GM23338 (cell line): ENCODE measurements around the gene ATF3. TPM values are rescaled to one million over a fixed set of nuclear protein-coding genes. Genes with fewer than 3 reads are reported as not detected.

Source experiments
- ATAC-seq: fragments of 200-7000 bp; cut with Tn5 transposase; 3 replicates; pipeline ENCODE4 v1.9.1; 2020
- DNase-seq: peaks from one replicate; pipeline ENCODE4 v3.0.0-alpha.2; 2015; ENCODE audit warnings: low spot score
- H2AFZ ChIP-seq: fragments of 200-600 bp; sonication (generic); 2 replicates; pipeline ENCODE4 v1.8.0; 2016; ENCODE audit warnings: antibody characterized with exemption, mild to moderate bottlenecking, moderate library complexity
- H3F3A ChIP-seq: fragments of 200-600 bp; sonication (generic); replicated peaks from 2 replicates; pipeline ENCODE4 v1.8.0; 2017; ENCODE audit warnings: antibody characterized with exemption, mixed run types, low read depth
- H3K27ac ChIP-seq: fragments of 200-600 bp; sonication (generic); 2 replicates; pipeline ENCODE4 v1.6.1; 2016; ENCODE audit warnings: low read depth
- H3K27me3 ChIP-seq: fragments of 200-600 bp; sonication (generic); 2 replicates; pipeline ENCODE4 v1.8.0; 2016; ENCODE audit warnings: mild to moderate bottlenecking, mixed run types, moderate library complexity; ENCODE audit not compliant: insufficient read depth
- H3K36me3 ChIP-seq: fragments of 200-600 bp; sonication (generic); 2 replicates; pipeline ENCODE4 v1.8.0; 2016; ENCODE audit warnings: mild to moderate bottlenecking; ENCODE audit not compliant: insufficient read depth
- H3K4me1 ChIP-seq: fragments of 200-600 bp; sonication (generic); 2 replicates; pipeline ENCODE4 v1.8.0; 2016; ENCODE audit warnings: mild to moderate bottlenecking, moderate library complexity; ENCODE audit not compliant: insufficient read depth
- H3K4me2 ChIP-seq: fragments of 200-600 bp; sonication (generic); 2 replicates; pipeline ENCODE4 v1.7.1; 2017; ENCODE audit warnings: mixed run types
- H3K4me3 ChIP-seq: fragments of 200-600 bp; sonication (generic); 2 replicates; pipeline ENCODE4 v1.6.1; 2016; ENCODE audit warnings: mixed run types
- H3K79me2 ChIP-seq: fragments of 200-600 bp; sonication (generic); replicated peaks from 2 replicates; pipeline ENCODE4 v1.8.0; 2017; ENCODE audit warnings: mild to moderate bottlenecking; ENCODE audit not compliant: insufficient read depth
- H3K9me2 ChIP-seq: fragments of 200-600 bp; sonication (generic); 2 replicates; pipeline ENCODE4 v1.8.0; 2017; ENCODE audit not compliant: insufficient read depth
- H4K20me1 ChIP-seq: fragments of 200-600 bp; sonication (generic); replicated peaks from 2 replicates; pipeline ENCODE4 v1.8.0; 2017; ENCODE audit warnings: mild to moderate bottlenecking; ENCODE audit not compliant: insufficient read depth
- H3K27ac Mint-ChIP-seq: 2 replicates; pipeline ENCODE4 v1.8.0; 2020; ENCODE audit warnings: inconsistent platforms, mild to moderate bottlenecking, moderate library complexity, mixed read lengths
- H3K27me3 Mint-ChIP-seq: 3 replicates; pipeline ENCODE4 v1.8.0; 2022; ENCODE audit warnings: low read depth, mild to moderate bottlenecking, moderate library complexity, mixed read lengths, inconsistent platforms; ENCODE audit not compliant: insufficient read depth, poor library complexity
- H3K36me3 Mint-ChIP-seq: 3 replicates; pipeline ENCODE4 v1.8.0; 2021; ENCODE audit warnings: low read depth, mild to moderate bottlenecking, inconsistent platforms, moderate library complexity, mixed read lengths
- H3K4me1 Mint-ChIP-seq: 3 replicates; pipeline ENCODE4 v1.8.0; 2020; ENCODE audit warnings: mild to moderate bottlenecking, inconsistent platforms, mixed read lengths
- H3K4me3 Mint-ChIP-seq: 3 replicates; pipeline ENCODE4 v1.8.0; 2021; ENCODE audit warnings: moderate library complexity, mild to moderate bottlenecking, inconsistent platforms, mixed read lengths
- H3K9me3 Mint-ChIP-seq: 3 replicates; pipeline ENCODE4 v1.8.0; 2020; ENCODE audit warnings: moderate library complexity, mild to moderate bottlenecking, inconsistent platforms, mixed read lengths
- CREB1 ChIP-seq: fragments of 250-450 bp; sonication (Bioruptor Pico); IDR thresholded peaks from 2 replicates; pipeline ENCODE4 v1.5.0; 2020; ENCODE audit warnings: low read depth, mild to moderate bottlenecking, moderate library complexity
- ETS1 ChIP-seq: IDR thresholded peaks from 2 replicates; pipeline ENCODE4 v1.6.1; 2016; ENCODE audit warnings: antibody characterized with exemption
- EZH2 ChIP-seq: fragments of 200-600 bp; sonication (generic); IDR thresholded peaks from one replicate; pipeline ENCODE4 v1.8.0; 2017; ENCODE audit warnings: antibody characterized with exemption, mild to moderate bottlenecking, low read depth; ENCODE audit not compliant: unreplicated experiment
- EZH2phosphoT487 ChIP-seq: fragments of 200-600 bp; sonication (generic); IDR thresholded peaks from one replicate; pipeline ENCODE4 v1.8.1; 2018; ENCODE audit warnings: antibody characterized with exemption; ENCODE audit not compliant: unreplicated experiment
- JUNB ChIP-seq: IDR thresholded peaks from one replicate; pipeline ENCODE4 v1.6.1; 2016; ENCODE audit warnings: antibody characterized with exemption; ENCODE audit not compliant: unreplicated experiment
- NANOG ChIP-seq: IDR thresholded peaks from 2 replicates; pipeline ENCODE4 v1.6.1; 2016; ENCODE audit warnings: antibody characterized with exemption, borderline replicate concordance
- POLR2AphosphoS5 ChIP-seq: IDR thresholded peaks from 2 replicates; pipeline ENCODE4 v1.6.1; 2016; ENCODE audit warnings: antibody characterized with exemption, low read depth
- REST ChIP-seq: IDR thresholded peaks from one replicate; pipeline ENCODE4 v1.6.1; 2018; ENCODE audit warnings: antibody characterized with exemption; ENCODE audit not compliant: unreplicated experiment
- STAT1 ChIP-seq: IDR thresholded peaks from one replicate; pipeline ENCODE4 v1.6.1; 2016; ENCODE audit warnings: antibody characterized with exemption; ENCODE audit not compliant: unreplicated experiment
- ZNF114 ChIP-seq: fragments of 250-450 bp; sonication (Bioruptor Pico); IDR thresholded peaks from 2 replicates; pipeline ENCODE4 v1.5.0; 2020; ENCODE audit warnings: mild to moderate bottlenecking, moderate library complexity
- ZNF331 ChIP-seq: fragments of 250-450 bp; sonication (Bioruptor Pico); IDR thresholded peaks from 2 replicates; pipeline ENCODE4 v1.5.0; 2020; ENCODE audit warnings: low read depth, mild to moderate bottlenecking, moderate library complexity
- polyA plus RNA-seq: library from polyadenylated mRNA; unstranded; fragments of >200 nt; fragmentation: Nextera tagmentation; extraction: Ambion mirVana; gene quantifications from 2 replicates; pipeline ENCODE4 v1.2.1, GENCODE V29; 2016
- total RNA-seq: library from RNA; depleted of rRNA; stranded (reverse); fragments of >200 nt; shearing (Covaris generic); gene quantifications from 2 replicates; pipeline ENCODE4 v1.2.3, GENCODE V29; 2014
- TF ChIP-seq, protein P1 (sequence below): fragments of 250-450 bp; sonication (Bioruptor Pico); IDR thresholded peaks from 2 replicates; pipeline ENCODE4 v1.5.0; 2020; ENCODE audit warnings: mild to moderate bottlenecking, moderate library complexity
- TF ChIP-seq, protein P2 (sequence below), 2 experiments: fragments of 200-600 bp in 1 of 2; sonication (generic) in 1 of 2; conservative IDR thresholded peaks; 2 replicates each; pipeline versions ENCODE4 v1.5.1 to v1.6.1; 2016 to 2017; ENCODE audit warnings: antibody characterized with exemption in 2 of 2, low read depth in 2 of 2, mild to moderate bottlenecking in 2 of 2, moderate library complexity in 1 of 2

Gene ATF3
- total and polyA plus RNA-seq, 2 experiments from 2014 or later: 12.6 to 17.2 TPM

DNA sequence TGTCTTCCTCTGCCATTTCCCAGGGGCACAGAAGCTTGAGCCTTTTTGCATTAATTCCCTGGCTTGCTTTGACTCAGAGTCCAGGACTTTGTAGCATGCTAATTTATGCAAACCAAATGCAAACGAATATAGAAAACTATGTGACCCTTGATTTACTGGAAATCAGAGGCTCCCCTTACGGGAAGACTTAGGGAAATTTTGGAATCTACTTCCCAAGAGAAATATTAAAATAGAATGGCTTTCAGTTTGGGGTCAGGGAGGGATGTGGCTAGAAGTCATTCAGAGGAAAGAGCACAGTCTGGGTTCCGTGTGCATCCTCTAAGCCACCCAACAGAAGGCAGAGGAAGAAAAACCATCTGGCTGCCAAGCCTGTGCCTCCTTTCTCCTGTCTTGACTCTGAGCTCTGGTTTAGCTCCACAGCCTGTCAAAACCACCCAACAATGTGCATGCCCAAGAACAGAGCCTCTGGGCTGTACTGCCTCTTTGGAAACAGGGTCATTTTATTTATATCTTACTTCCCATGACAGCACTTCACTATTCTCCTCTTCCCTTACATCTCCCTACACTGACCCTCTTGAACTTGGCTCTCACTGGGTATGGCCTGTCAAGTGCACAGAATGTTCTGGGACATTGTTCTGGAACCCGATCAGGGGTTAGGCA, 30.1 kb downstream of the ATF3 start:
- Mint-ChIP-seq H3K4me1 (peaks cover 13% of the 10 kb centered on the region), H3K27ac (no peak overlapping the region), H3K36me3 (peaks cover 6% of the 10 kb centered on the region; the same call in 2 of the 3 replicates), H3K4me3 (no peak overlapping the region), H3K27me3 (peaks cover 11% of the 10 kb centered on the region), H3K9me3 (peaks cover 9% of the 10 kb centered on the region; the same call in 2 of the 3 replicates)
- ATAC-seq (no peak), DNase-seq (no peak)
- 0 out of 2 replicates have a peak overlapping the region, but pooled peaks have one; percentile 17 for H3K4me2 ChIP-seq
- H3K27ac ChIP-seq: no peak overlapping the region
- H3K36me3 ChIP-seq: no peaks in the 10 kb centered on the region
- no peaks in the 10 kb centered on the region for H3K27me3 ChIP-seq
- H3K4me1 ChIP-seq: peaks cover 8% of the 10 kb centered on the region; the same call in 1 of the 2 replicates
- no peaks in the 10 kb centered on the region for H4K20me1 ChIP-seq
- TF ChIP-seq REST (no peak), JUNB (no peak), EZH2 (no peak), CREB1 (no peak), ZNF114 (CRISPR knock-in tag) (no peak), ETS1 (no peak), EZH2phosphoT487 (no peak), STAT1 (no peak), NANOG (no peak), ZNF331 (CRISPR knock-in tag) (no peak), POLR2AphosphoS5 (no peak)
- TF ChIP-seq, protein P1, sequence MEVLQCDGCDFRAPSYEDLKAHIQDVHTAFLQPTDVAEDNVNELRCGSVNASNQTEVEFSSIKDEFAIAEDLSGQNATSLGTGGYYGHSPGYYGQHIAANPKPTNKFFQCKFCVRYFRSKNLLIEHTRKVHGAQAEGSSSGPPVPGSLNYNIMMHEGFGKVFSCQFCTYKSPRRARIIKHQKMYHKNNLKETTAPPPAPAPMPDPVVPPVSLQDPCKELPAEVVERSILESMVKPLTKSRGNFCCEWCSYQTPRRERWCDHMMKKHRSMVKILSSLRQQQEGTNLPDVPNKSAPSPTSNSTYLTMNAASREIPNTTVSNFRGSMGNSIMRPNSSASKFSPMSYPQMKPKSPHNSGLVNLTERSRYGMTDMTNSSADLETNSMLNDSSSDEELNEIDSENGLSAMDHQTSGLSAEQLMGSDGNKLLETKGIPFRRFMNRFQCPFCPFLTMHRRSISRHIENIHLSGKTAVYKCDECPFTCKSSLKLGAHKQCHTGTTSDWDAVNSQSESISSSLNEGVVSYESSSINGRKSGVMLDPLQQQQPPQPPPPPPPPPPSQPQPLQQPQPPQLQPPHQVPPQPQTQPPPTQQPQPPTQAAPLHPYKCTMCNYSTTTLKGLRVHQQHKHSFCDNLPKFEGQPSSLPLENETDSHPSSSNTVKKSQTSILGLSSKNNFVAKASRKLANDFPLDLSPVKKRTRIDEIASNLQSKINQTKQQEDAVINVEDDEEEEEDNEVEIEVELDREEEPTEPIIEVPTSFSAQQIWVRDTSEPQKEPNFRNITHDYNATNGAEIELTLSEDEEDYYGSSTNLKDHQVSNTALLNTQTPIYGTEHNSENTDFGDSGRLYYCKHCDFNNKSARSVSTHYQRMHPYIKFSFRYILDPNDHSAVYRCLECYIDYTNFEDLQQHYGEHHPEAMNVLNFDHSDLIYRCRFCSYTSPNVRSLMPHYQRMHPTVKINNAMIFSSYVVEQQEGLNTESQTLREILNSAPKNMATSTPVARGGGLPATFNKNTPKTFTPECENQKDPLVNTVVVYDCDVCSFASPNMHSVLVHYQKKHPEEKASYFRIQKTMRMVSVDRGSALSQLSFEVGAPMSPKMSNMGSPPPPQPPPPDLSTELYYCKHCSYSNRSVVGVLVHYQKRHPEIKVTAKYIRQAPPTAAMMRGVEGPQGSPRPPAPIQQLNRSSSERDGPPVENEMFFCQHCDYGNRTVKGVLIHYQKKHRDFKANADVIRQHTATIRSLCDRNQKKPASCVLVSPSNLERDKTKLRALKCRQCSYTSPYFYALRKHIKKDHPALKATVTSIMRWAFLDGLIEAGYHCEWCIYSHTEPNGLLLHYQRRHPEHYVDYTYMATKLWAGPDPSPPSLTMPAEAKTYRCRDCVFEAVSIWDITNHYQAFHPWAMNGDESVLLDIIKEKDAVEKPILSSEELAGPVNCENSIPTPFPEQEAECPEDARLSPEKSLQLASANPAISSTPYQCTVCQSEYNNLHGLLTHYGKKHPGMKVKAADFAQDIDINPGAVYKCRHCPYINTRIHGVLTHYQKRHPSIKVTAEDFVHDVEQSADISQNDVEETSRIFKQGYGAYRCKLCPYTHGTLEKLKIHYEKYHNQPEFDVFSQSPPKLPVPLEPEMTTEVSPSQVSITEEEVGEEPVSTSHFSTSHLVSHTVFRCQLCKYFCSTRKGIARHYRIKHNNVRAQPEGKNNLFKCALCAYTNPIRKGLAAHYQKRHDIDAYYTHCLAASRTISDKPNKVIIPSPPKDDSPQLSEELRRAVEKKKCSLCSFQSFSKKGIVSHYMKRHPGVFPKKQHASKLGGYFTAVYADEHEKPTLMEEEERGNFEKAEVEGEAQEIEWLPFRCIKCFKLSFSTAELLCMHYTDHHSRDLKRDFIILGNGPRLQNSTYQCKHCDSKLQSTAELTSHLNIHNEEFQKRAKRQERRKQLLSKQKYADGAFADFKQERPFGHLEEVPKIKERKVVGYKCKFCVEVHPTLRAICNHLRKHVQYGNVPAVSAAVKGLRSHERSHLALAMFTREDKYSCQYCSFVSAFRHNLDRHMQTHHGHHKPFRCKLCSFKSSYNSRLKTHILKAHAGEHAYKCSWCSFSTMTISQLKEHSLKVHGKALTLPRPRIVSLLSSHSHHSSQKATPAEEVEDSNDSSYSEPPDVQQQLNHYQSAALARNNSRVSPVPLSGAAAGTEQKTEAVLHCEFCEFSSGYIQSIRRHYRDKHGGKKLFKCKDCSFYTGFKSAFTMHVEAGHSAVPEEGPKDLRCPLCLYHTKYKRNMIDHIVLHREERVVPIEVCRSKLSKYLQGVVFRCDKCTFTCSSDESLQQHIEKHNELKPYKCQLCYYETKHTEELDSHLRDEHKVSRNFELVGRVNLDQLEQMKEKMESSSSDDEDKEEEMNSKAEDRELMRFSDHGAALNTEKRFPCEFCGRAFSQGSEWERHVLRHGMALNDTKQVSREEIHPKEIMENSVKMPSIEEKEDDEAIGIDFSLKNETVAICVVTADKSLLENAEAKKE: no peak
- TF ChIP-seq, protein P2, sequence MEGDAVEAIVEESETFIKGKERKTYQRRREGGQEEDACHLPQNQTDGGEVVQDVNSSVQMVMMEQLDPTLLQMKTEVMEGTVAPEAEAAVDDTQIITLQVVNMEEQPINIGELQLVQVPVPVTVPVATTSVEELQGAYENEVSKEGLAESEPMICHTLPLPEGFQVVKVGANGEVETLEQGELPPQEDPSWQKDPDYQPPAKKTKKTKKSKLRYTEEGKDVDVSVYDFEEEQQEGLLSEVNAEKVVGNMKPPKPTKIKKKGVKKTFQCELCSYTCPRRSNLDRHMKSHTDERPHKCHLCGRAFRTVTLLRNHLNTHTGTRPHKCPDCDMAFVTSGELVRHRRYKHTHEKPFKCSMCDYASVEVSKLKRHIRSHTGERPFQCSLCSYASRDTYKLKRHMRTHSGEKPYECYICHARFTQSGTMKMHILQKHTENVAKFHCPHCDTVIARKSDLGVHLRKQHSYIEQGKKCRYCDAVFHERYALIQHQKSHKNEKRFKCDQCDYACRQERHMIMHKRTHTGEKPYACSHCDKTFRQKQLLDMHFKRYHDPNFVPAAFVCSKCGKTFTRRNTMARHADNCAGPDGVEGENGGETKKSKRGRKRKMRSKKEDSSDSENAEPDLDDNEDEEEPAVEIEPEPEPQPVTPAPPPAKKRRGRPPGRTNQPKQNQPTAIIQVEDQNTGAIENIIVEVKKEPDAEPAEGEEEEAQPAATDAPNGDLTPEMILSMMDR (conservative IDR thresholded peaks at IDR 0.05; ENCODE audit: low read depth in 2 of 2): no peak
- no peaks in the 10 kb centered on the region for H3K79me2 ChIP-seq
- peaks cover 3% of the 10 kb centered on the region; the same call in 1 of the 2 replicates for H3K9me2 ChIP-seq
- H3F3A ChIP-seq: no peaks in the 10 kb centered on the region
- peak overlapping the region; percentile 63 for H2AFZ ChIP-seq
- H3K4me3 ChIP-seq: no peak overlapping the region
